HG02852 (cell line): Measurements from ENCODE around the gene KNOP1.

Experiments
- ATAC-seq: cut with Tn5 transposase; IDR thresholded peaks from one replicate; pipeline ENCODE4 v1.9.1; 2021; ENCODE audit warnings: mild to moderate bottlenecking, moderate library complexity; ENCODE audit not compliant: unreplicated experiment

The KNOP1 gene

GRCh38 chr16:19717741-19718623, at the start of gene KNOP1, which contains the start of gene IQCK:
Gene KNOP1, minus strand, starts transcription at chr16:19718227. Its CDS starts 3,192 bp downstream, at chr16:19715035.
Gene IQCK, plus strand, starts transcription at chr16:19718271. Its CDS starts 36 bp downstream, at chr16:19718307.
- peak; percentile 93 for ATAC-seq

DNA sequence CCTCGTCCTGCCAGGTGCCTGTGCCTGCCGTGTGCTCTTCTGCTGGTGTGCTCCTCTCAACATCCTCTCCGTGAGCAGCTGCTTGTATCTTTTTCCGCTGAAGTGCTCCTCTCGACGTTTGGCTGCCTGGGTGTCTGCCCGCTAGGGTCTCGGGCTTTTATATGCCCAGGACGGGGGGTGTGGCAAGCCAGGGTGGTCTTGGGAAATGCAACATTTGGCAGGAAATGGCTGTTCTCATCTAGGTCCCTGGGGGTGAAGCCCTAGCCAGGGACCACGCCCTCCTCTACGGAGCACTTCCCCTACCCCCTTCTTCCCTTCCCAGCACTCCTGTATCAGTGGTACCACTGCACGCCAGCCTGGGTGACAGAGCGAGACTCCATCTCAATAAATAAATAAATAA, 49.5 kb upstream of the KNOP1 start:
- no peak for ATAC-seq

DNA sequence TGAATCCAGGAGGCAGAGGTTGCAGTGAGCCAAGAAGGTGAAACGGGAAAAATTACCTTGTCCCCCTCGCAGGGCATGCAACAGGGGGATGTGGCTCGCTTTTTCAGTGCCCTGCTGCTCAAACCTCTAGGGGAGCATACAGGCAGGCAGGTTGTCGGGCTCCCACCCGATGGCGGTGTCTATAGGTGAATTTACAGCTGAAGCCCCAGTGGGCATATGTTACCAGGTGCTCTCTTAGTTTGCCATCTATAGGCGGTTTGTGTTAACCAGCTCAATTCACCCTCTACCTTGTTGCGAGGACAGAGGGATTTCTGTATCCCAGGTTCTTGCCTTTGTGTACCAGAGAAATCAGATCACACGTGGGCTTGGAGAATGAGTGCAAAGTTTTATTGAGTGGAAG, 49.0 kb upstream of the KNOP1 start:
- ATAC-seq, result no peak

- no peak for ATAC-seq
Measured at GRCh38 chr16:19766554-19766884, 48.5 kb upstream of the KNOP1 start.

DNA sequence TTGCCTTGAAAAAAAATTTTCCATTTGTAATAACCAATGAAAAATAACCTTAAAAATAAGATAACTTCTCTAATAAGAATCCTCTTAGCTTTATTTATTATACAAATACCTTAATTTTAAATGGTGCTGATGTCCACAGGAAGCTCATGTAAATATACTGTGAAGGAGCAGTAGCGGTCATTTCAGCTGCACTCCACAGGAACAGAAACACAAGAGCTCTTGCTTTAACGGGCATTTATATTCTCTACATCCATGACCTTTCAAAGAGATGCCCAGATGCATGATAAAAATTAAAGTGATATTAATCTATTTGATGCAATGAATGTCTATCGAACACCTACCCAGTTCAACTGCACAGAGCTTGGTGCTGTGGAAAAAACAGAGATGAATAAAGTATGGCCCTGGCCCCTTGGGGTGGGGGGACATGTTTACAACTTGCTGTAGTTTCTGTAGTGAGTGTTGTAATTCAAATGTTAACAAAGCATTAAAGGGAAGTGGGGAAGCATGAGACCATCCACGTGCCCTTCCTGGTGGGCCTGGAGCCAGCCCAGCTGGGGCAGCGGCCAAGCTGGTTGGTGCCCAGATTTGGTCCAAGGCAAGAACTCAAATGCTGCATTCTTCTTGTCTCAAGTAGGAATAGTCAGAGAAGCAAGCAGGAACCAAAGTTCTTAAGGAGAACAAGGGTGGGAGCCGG, 48.0 kb upstream of the KNOP1 start:
- ATAC-seq, result no peak

DNA sequence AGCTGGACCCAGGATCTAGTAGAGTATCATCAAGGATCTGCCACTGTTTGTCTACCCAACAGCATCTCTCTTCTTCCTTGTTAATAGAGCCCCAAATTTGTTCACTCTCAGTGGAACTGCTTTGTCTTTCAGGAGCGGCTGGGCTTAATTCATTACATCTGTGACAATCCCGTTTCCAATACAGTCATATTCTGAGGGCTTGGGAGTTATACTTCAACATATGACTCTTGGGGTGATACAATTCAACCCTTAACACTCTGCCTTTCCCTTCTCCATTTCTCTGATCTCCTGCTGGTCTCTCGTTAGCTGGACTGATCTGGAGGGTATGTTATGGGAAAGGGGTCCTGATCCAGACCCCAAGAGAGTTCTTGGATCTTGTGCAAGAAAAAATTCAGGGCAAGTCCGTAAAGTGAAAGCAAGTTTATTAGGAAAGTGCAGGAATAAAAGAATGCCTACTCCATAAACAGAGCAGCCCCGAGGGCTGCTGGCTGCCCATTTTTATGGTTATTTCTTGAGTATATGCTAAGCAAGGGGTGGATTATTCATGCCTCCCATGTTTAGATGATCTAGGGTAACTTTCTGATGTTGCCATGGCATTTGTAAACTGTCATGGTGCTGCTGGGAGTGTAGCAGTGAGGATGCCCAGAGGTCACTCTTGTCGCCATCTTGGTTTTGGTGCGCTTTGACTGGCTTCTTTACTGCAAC, 42.5 kb upstream of the KNOP1 start:
- ATAC-seq, result no peak

DNA sequence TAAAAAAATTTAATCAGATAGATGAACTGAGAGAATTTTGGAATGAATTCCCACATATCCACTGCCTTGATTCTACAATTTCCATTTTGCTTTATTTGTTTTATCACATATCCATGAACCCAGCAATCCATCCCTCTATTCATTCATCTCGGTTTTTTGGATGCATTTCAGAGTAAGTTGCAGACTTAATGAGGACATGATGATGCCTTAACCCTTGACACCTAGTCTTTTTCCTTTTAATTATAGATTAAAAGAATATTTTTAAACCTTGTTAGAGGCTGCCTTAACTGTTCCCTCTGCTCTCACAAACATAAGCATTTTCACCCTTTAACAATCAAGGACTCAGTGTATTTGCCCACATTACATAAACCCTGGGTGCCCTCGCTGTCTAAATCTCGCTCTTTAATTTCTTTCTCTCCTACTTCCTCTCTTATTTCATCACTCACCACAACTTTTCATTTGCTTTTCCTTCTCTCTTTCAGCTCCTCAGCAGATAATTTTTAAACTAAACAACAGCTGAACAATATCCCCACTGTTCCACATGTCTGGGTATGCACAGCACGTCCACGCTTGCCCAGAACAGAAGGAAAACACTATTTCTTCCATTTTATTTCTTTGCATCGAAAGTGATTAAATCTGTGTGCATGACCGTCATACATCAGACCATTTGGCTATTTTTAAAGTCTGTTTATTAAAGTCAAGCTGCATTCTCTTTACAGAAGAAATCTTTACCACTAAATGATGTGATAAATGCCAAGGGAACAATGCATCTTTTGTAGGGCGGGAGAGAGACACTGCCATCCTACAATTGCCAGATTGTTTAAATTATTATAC, 40.0 kb upstream of the KNOP1 start:
- ATAC-seq, result no peak

DNA sequence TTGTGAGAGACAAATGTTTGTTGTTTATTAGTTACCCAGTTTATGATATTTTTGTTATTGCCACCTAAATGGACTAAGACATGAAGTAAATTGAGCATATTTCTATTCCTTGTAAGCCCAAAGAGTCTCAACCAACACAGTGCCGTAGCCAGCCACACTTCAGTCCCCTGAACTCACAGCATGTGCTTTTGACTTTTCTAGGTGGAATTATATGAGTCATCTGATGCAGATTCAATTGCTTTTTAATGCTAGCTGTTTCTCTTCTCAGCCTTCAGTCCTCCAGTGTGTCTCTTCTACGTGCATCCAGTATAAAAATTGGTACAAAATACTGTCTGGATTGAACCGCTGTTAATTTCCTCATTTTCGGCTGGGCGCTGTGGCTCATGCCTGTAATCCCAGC, 39.0 kb upstream of the KNOP1 start:
- ATAC-seq, result no peak

- no peak for ATAC-seq
Measured at GRCh38 chr16:19755268-19755667, 37.2 kb upstream of the KNOP1 start.

DNA sequence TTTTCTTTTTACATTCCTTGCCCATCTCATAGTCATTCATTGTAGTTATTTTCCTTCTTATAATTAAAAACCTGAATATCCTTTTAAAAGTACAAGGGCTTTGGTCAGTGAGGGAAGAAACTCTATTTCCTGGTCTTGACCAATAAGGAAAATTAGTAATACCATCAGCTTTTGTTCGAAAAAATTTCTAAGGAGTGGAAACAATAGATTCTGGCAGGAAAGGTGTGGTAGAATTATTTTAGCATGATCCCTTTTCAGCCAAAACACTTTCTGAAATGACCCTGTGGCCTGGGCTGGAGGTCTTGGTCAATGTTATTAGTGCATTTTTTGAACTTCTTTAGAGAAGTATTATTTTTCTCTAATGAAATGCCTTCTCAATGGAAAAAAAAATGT, 36.6 kb upstream of the KNOP1 start:
- no peak for ATAC-seq

DNA sequence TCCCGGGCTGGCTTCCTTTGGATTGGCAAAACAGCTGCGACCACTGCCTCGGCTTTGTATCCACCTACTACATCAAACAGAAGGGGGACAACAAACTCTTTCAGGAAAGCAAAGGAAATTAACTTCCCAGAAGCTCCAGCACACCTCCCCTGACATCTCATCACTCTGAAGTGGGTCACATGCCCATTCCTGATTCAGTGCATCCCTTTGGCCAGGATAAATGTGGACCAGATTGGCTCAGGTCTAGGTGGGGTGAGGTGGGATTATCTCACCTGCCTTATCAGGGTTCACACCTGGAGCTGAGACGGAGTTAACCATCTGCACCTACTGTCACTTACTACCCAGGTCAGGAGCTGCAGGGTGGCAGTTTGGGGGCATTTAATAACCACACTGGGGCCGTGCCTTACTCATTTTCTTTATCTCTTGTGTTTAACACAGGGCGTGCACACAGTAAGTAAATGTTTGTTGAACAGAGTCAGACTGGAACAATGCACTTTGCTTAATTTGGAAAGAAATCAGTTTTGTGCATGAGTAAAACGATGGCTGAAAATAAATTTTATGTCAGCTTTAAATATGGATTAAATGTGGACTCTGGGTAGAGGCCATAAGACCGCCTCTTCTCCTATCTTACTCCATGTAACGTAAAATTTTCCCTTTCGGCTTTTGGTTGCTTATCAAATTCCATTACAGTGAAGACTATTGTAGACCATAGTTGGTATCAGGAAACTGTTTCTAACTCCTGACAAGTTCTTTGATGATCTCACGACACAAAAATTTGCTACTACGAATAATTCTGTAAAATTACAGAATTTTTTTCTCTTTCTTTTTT, 36.0 kb upstream of the KNOP1 start:
- ATAC-seq, result no peak

GRCh38 chr16:19751478-19752385, 33.7 kb upstream of the KNOP1 start:
- ATAC-seq, result no peak

- ATAC-seq, result no peak
Measured at GRCh38 chr16:19749571-19750080, 31.6 kb upstream of the KNOP1 start.

DNA sequence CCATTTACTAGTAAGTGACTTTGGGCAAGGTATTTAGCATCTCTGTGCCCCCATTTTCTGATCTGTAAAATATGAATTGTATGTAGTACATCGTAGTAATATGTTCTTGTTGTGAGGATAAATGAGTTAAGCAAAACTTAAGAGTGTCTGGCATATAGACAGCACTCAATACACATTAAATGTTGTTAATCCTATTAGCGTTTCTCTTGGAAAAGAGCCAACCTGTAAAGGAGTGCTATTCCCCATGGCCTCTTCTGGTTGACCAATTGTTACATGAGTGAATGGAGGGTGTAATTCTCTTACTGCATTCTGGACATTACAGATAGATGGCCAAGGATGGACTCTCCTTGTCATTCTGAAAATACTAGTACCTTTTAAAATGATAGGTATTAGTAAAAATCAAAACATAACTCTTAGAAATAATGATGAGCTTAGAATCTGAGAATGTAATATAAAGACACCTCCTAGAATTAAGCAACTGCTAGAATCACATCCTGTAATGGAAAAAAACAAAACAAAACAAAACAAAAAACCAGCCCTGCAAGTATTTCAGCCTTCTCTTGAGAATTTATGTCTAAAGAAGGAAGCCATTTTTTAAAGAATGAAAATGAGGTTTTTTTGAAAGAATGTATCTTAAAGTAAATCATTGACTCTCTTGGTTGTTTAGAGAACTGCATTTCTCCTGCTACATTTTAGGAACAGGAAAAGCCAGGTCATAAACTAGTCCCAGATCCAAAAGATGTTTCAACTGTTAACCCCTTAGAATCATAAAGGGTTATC, 30.6 kb upstream of the KNOP1 start:
- ATAC-seq, result no peak

DNA sequence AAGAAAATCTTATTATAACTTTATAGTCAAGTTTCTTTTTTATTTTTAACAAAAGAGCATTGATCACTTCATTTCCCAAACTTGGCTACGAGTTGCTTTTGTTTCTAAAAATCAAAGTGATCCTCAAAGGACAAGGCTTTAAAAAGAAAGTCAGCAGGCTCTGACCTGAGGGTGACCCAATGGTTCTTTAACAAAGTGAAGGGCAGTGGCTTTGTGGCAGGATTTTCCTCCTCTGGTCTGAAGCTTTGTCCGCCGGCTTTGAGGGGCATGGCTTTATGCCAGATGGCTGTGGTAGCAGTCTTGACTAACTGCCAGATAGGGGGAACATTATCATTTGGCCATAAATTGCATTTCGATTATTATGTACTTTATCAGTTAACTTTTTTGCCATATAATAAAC, 28.5 kb upstream of the KNOP1 start:
- no peak for ATAC-seq

DNA sequence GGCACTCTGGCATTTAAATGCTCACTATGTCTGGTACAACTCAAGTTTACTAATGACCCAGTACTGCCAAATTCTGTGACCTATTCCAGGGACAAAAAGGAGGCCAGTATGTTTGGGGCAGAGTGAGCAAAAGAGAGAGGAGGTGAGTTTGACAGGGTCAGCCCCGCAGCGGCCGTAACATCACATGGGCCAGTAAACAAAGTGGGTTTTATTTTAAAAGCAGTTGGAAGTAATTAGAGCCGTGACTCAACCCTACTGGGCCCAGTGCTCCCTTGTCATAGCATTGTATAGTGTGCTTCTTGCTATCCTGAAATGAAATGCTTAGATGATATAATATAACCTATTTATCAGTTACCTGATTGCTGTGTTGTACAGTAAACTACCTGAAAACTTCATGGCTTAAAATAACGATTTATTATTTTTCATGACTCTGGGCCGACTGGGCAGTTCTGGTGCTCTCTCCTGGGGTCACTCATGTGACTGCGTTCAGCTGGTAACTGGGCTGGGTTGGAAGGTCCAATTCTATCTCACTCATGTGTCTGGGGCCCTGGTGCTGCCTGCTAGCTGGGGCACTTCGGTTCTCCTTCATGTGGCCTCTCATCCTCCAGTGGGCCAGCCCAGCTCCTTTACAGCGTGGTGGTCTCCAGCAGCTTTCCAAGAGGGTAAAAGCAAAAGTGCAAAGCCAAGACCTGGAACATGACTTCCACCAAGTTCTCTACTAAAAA, 27.4 kb upstream of the KNOP1 start:
- ATAC-seq, result no peak

DNA sequence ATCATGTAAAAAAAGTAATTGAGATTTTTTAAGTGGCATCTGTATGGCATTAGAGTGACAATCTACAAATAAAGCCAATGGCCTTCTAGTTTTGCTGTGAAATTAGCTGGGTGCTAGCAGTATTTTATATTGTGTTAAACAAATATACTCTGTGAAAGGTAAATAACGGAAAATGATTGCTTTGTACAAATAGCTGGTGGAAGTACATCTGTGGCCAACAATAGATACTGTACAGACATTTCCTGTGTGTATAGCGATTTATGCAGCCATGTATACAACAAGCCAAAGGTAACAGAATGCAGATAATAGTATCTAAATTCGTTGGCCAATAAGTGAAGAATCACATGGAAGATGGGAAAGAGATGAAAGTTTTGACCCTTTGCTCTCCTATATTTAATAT, 26.6 kb upstream of the KNOP1 start:
- ATAC-seq, result no peak
